ENCODE results near the gene ZNRD2.

GRCh38 chr11:65617136-65617850 is 47.0 kb downstream of the ZNRD2 start:
- TF ChIP-seq CTCF (IDR thresholded peaks at IDR 0.05): no peak
- no peak for TF ChIP-seq ZFX (IDR thresholded peaks at IDR 0.05; ENCODE audit: borderline replicate concordance)
